RCC 7860 (cell line): ENCODE results near the gene LDOC1.
"Not testable (repeated sequence)": the region's sequence is repeated elsewhere in the genome, so short reads cannot be mapped to it uniquely, and the experiment has no call there.

Experiments used
- DNase-seq: peaks from one replicate; pipeline ENCODE4 v3.0.0-alpha.2; 2015; ENCODE audit warnings: low spot score
- FAIRE-seq: peaks from 2 replicates; lab custom pipeline; 2012; peaks lifted over from hg19 to GRCh38; lab: Jason Lieb, UNC

LDOC1 gene

DNA sequence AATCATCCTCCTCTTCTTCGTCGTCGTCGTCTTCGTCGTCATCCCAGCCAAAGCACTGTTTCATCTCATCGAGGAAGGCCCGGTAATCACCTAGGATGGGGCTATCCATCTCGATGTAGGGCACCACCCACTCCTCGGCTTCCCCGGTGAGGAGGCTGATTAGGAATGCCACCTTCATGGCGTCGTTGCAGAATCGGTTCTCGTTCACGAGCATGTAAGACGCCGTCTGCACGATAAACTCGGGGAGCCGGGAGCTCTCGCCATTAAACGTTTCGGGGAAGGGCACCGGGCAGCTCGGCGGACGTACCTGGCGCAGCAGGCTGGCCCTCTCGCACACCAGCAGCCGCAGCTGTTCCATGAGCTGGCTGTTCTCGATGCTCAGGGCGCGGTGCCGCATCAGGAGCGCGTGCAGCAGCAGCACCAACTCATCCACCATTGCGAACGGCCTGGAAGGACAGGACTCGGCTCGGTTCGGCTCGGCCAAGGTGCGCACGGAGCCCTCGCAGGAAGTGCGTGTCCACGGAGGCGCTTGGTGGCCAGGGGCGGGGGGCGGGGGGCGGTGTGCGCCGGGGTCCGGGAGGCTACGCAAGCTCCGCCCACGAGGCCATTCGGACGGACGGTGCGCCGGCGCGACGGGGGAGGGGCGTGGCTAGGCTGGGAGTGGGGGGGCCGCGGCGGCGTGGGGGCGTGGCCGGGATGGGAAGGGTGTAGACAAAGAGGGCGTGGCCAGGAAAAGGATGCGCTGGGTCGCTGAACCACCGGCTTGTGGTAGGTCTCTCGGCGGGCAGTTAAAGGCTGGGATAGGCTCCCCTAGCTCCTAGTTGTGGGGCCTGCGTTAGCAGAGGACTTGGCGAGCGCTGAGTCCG lies at the start of gene LDOC1:
Gene LDOC1, minus strand, starts transcription at position 544 of the 866 bp plus-strand sequence. Its CDS starts 108 bp downstream, at position 436.
- DNase-seq (peak; percentile 60), FAIRE-seq (no peak)

DNA sequence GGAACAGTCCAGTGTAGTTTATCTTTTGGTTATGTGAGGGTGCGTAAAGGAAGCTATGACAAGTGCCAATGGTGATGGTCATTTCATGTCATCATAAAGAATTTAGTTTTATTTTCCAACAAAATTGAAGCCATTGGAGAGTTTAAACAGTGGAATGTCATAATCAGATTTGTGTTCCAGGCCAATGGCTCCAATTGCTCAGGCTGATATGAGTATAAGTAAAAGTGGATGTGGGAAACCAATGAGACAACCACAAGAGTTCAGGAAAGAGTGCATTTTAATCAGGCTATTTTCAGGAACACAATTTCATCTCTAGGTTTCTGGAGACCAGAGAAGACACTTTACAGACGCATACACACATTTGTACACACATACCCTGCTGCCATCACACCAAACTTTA lies 44.7 kb upstream of the LDOC1 start:
- FAIRE-seq (peak; percentile 90), DNase-seq (peak; percentile 68)

DNA sequence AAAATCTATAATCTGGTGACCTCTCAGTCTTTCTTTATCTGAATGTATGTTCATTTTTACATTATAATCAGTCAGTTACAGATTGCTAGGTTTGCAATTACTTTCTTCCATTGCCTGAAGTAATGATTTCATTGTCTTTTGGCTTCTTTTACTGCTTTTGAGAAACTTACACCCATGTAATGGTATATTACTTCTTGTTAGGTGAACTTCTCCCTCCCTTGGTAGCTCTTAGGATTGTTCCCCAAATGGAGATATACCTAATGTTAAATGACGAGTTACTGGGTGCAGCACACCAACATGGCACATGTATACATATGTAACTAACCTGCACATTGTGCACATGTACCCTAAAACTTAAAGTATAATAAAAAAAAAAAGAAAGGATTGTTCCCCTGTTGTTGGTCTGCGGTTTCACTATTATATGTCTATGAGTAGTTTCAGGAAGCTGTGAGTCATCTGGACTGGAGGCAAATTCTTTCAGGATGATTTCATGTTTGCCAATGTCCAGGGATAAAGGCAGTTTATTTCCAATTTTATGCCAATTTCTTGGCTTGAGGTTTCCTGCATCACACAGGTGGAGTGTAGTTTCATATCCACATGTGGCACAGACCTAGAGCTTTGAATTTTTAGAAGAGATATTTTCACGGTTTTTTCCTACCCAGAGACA lies 43.5 kb upstream of the LDOC1 start:
- peak; percentile 94 for FAIRE-seq
- DNase-seq: peak; percentile 65

DNA sequence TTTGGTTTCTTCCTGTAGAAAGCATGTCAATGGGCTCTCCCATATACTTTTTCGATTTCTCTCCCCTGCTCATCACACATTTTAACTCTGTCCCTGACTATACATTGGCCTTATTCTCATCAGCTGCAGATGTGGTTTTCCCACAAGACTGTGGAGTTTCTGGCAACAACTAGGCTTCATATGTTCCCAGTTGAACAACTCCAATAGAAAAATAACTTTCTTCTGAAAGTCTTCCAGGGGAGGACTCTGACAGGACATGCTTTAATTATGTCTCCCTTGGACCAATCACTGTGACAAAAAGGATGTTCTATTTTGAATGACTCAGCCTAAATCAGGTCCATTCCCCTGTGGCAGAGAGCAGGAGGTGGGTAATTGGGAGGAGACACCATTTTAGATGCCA lies 37.3 kb upstream of the LDOC1 start:
- no peak for DNase-seq
- FAIRE-seq: no peak

DNA sequence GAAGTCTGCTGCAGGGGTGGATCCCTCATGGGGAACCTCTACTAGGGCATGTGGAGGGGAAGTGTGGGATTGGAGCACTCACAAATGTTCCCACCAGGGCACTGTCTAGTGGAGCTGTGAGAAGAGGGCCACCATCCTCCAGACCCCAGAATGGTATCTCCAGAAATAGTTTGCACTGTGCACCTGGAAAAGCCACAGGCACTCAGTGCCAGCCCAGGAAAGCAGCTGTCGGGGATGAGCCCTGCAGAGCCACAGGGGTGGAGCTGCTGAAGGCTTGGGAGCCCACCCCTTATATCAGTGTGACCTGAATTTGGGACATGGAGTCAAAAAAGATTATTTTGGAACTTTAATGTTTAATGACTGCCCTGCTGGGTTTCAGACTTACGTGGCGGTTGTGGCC lies 25.0 kb upstream of the LDOC1 start:
- DNase-seq (no peak), FAIRE-seq (no peak)

DNA sequence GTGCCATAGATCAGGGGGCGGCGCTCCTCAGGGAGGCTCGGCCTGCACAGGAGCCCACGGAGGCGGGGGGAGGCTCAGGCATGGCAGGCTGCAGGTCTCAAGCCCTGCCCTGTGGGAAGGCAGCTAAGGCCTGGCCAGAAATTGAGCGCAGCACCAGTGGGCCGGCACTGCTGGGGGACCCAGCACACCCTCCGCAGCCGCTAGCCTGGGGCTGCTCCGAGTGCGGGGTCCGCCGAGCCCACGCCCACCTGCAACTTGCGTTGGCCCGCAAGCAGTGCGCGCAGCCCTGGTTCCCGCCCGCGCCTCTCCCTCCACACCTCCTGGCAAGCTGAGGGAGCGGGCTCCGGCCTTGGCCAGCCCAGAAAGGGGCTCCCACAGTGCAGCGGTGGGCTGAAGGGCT lies 11.6 kb upstream of the LDOC1 start:
- not testable (repeated sequence) for FAIRE-seq

DNA sequence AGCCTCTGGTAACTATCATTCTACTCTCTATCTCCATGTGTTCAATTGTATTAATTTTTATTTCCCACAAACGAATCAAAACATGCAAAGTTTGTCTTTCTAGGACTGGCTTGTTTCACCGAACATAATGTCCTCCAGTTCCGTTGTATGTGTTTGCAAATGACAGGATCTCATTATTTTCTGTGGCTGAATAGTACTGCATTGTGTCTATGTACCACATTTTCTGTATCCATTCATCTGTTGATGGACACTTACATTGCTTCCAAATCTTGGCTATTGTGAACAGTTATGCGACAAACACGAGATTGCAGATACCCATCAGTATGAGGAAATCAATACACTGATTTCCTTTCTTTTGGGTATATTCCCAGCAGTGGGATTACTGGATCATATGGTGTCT lies 8.4 kb upstream of the LDOC1 start:
- DNase-seq: no peak
- FAIRE-seq: no peak

More for the DNA sequence above, 11.6 kb upstream of the LDOC1 start:
- not testable (repeated sequence) for DNase-seq

DNA sequence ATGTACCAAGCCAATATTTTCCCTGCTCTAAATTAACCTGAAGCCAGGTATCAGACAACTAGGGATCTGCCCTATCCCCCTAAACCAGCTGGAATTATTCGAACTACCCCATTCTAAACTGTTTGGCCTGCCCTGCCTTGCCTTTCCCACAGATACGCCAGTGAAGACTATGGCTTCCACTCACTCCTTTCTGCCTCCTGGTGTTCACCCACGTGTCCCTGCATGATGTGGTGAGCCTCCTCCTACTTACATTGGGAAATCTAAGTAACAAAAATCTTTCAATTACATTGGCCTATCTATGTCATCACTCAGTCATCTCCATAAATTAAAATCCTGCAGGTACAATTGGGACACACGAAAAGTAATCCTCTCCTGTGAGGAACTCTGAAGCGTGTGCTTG lies 6.1 kb upstream of the LDOC1 start:
- FAIRE-seq: no peak
- DNase-seq: no peak

DNA sequence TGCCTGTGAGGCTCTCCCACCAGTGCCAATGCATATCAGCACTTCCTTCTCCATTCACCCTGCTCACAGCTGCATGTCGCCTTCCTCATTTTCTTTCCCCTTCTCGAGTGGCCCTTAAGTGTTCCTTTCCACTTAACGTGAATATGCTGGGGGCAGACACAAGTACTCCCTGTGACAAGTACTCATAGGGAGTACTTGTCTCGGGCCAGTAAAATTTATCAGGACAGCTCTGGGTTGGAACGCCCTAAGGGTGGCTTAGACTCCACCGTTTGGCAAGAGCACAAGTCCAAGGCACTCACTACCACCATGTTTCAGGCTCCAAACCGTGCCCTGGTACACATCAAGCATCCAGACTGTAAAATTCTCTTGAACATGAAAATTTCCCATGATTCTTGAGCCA lies 3.9 kb upstream of the LDOC1 start:
- FAIRE-seq: no peak

DNA sequence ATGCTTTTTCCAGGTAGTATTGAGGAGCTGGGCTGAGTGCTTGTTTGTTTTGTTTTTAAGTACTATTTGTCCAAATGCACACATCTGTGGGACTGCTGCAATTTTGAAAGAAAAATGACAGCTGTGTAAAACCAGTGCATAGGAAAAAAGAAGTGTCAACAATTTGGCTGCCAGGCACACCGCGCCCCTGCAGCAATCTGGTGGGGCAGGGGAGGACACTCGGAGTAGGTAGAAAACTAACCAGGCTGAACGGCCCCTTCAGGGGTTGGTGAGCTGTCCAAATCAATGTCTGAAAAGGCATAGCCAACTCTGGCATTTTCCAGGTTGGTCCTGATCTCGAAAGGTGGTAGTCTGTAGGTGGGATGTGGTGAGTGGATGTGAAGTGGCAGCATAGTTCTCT lies 1.1 kb downstream of the LDOC1 start:
- FAIRE-seq (no peak), DNase-seq (no peak)

More for the DNA sequence above, 3.9 kb upstream of the LDOC1 start:
- DNase-seq: no peak

DNA sequence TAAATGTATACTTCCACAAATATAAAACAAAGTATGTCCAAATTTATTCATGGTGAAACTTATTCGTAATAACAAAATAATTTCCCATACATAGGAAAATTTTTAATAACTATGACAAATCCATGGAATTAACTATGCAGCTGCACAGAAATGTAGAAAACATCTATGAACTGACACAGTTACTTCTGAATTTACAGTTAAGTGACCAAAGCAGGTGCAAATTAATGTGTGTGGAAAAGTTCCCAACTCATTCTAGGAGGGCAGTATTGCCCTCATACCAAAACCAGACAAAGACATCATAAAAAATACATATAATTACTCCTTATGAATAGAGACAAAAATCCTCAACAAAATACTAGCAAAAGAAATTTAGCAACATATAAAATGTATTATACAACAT lies 12.5 kb downstream of the LDOC1 start:
- FAIRE-seq (no peak), DNase-seq (no peak)

DNA sequence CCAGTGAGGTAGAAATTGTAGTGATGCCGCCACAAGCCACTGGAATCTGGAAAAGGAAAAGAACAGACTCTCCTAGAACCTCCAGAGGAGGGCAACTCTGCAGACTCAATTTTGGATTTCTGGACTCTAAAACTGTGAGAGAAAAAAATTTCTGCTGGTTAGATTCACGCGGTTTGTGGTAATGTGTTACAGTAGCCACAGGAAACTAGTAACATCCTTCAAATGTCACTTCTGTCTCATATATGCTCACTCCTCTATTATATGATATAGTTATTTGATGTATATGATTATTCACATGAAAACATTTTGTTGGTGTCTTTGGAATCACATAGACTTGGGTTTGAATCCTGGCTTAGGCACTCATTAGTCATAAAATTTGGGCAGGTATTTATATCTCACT lies 18.8 kb downstream of the LDOC1 start:
- FAIRE-seq: no peak

DNA sequence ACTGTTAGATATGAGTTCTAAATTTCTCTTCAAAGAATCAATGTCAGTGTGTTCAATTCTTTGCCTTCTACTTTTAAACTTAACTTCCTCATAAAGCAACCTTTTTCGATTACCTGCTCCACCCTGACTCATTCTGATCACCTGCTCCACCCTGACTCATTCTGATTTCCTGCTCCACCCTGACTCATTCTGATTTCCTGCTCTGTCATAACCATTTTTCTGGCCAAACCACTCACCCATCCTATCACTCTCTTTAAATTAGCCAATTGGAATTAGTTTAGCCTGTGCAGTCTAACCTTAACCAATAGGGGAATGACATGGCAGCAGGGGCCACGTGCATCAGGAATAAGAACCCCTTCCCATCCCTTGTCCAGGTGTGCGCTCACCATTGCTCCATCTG lies 21.7 kb downstream of the LDOC1 start:
- DNase-seq, FAIRE-seq: not testable (repeated sequence)

More for the DNA sequence above, 18.8 kb downstream of the LDOC1 start:
- no peak for DNase-seq

DNA sequence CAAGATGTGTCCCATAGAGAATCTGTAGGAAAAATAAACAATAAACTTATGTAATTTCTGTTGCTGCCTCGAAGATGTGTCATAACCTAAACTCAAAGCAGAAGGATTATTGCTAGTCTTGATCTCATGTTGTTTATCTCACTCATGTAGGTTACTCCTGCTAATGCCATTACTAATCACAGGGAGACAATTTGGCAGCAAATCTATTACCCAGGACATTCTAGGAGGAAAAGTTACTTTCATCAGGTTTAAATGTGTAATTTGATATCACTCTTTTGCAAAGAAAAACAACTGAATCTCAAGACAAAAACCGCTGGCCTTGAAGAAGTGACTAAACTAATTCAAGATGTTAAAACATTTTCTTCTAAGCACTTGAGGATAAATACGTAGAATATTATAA lies 34.0 kb downstream of the LDOC1 start:
- no peak for DNase-seq
- no peak for FAIRE-seq

DNA sequence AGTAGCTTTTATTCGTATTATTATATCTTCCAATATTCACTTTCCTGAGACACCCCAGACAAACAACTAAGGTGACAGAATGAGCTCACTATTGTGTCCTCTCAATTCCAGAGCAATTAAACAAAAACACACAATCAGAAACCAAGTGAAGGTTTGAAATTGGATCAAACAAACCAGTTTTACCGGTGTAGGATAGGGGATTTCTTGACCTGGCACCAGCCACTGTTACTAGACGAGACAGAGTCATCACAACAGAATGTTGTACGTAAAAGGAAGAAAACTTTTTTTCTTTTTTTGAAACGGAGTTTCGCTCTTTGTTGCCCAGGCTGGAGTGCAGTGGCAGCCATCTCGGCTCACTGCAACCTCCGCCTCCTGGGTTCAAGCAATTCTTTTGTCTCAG lies 43.7 kb downstream of the LDOC1 start:
- DNase-seq (no peak), FAIRE-seq (no peak)

DNA sequence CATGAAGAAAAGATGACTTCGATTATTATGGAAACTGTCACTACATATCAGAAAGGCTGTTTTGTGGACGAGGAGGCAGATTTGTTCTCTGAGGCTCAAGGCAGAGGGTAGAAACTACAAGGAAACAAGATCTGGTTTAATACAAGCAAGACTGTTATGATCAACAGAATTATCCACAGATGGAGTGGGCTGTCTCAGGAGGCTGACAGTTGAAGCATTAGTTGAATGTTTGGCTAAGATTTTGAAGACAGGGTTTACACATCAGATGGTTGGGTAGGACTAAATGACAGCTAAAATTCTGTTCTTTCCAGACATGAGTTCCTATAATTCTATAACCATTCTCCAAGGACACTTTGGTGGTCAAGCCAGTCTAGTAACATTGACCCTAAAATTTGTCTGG lies 49.8 kb downstream of the LDOC1 start:
- DNase-seq (no peak), FAIRE-seq (no peak)
